GM12878 (cell line): ENCODE measurements around the gene MGAT2.

Source experiments
- BACH1 ChIP-seq: fragments of 450-650 bp; IDR thresholded peaks from 2 replicates; pipeline ENCODE4 v1.6.1; 2017; ENCODE audit warnings: mild to moderate bottlenecking, borderline replicate concordance
- BHLHE40 ChIP-seq, 2 experiments: fragments of 450-650 bp in 1 of 2; IDR thresholded peaks; 2 replicates each; pipeline ENCODE4 v1.6.1; 2011 to 2017; ENCODE audit warnings: low read depth in 2 of 2, borderline replicate concordance in 1 of 2, improper control_type of control experiment in 1 of 2, low read length in 1 of 2, mild to moderate bottlenecking in 1 of 2
- MTA2 ChIP-seq: fragments of 450-650 bp; IDR thresholded peaks from 2 replicates; pipeline ENCODE4 v1.6.1; 2016; ENCODE audit warnings: low read depth, mild to moderate bottlenecking, moderate library complexity
- SKIL ChIP-seq: fragments of 450-650 bp; IDR thresholded peaks from 2 replicates; pipeline ENCODE4 v1.6.1; 2017; ENCODE audit warnings: mild to moderate bottlenecking, low read depth, inconsistent platforms; ENCODE audit not compliant: poor library complexity, severe bottlenecking
- TAF1 ChIP-seq: IDR thresholded peaks from 2 replicates; pipeline ENCODE4 v1.6.1; 2011; ENCODE audit warnings: mild to moderate bottlenecking, low read depth, low read length, borderline replicate concordance
- TF ChIP-seq, protein P1 (sequence below), 3 experiments: IDR thresholded peaks in 2 of 3; conservative IDR thresholded peaks in 1 of 3; 2 replicates each; pipeline ENCODE4 v1.5.1; 2011; ENCODE audit warnings: low read depth in 3 of 3, low read length in 3 of 3, mild to moderate bottlenecking in 3 of 3, control low read depth in 2 of 3, moderate library complexity in 2 of 3, inconsistent platforms in 1 of 3, mixed read lengths in 1 of 3; ENCODE audit not compliant: control insufficient read depth in 2 of 3, insufficient read depth in 1 of 3; ENCODE audit errors: extremely low read depth in 1 of 3

DNA sequence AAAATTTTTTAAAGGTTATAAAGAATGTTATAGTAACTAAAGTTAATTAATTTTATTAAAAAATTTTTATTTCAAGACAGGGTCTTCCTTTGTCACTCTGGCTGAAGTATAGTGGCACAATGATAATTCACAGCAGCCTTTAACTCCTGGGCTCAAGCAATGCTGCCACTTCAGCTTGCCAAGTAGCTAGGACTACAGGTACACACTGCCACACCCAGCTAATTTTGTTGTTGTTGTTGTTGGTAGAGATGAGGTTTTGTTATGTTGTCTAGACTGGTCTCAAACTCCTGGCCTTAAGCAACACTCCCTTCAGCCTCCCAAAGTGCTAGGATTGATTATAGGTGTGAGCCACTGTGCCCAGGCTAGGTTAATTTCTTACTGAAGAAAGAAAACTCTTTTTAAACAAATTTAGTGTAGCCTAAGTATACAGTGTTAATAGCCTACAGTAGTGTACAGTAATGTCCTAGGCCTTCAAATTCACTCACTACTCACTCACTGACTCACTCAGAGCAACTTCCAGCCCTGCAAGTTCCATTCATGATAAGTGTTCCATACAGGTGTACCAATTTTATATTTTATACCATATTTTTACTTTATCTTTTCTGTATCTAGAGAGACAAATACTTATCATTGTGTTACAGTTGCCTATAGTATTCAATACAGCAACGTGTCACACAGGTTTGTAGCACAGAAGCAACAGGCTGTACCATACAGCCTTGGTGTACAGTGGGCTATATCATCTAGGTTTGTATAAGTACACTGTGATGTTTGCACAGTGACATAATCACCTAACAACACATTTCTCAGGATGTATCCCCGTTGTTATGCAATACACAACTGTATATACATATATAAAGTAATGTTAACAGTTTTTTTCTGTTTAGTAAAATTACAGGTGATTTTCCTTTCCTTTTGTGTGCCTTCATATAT, 39.2 kb downstream of the MGAT2 start:
- TF ChIP-seq BACH1: no peak
- TF ChIP-seq, protein P1, sequence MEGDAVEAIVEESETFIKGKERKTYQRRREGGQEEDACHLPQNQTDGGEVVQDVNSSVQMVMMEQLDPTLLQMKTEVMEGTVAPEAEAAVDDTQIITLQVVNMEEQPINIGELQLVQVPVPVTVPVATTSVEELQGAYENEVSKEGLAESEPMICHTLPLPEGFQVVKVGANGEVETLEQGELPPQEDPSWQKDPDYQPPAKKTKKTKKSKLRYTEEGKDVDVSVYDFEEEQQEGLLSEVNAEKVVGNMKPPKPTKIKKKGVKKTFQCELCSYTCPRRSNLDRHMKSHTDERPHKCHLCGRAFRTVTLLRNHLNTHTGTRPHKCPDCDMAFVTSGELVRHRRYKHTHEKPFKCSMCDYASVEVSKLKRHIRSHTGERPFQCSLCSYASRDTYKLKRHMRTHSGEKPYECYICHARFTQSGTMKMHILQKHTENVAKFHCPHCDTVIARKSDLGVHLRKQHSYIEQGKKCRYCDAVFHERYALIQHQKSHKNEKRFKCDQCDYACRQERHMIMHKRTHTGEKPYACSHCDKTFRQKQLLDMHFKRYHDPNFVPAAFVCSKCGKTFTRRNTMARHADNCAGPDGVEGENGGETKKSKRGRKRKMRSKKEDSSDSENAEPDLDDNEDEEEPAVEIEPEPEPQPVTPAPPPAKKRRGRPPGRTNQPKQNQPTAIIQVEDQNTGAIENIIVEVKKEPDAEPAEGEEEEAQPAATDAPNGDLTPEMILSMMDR (IDR thresholded peaks at IDR 0.05 in 2 of 3, conservative IDR thresholded peaks at IDR 0.05 in 1 of 3; ENCODE audit: control insufficient read depth in 2 of 3, extremely low read depth in 1 of 3, insufficient read depth in 1 of 3, low read depth in 3 of 3, low read length in 3 of 3): no peak
- no peak for TF ChIP-seq MTA2
- no peak for TF ChIP-seq TAF1
- TF ChIP-seq BHLHE40 (IDR thresholded peaks at IDR 0.05; ENCODE audit: borderline replicate concordance in 1 of 2, low read depth in 2 of 2, low read length in 1 of 2): no peak
- TF ChIP-seq SKIL: no peak
